CD4-positive, alpha-beta T cell treated with Interleukin-4 for 1 hour (primary cell): ENCODE measurements around the gene NTS.
A peak's percentile ranks its signal among the peaks of the same experiment; 100 is the strongest.

Source experiments
- DNase-seq, 2 donors: peaks; one replicate each; pipeline ENCODE4 v3.0.0-alpha.2; 2020 to 2022

Gene NTS, protein sequence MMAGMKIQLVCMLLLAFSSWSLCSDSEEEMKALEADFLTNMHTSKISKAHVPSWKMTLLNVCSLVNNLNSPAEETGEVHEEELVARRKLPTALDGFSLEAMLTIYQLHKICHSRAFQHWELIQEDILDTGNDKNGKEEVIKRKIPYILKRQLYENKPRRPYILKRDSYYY

DNA sequence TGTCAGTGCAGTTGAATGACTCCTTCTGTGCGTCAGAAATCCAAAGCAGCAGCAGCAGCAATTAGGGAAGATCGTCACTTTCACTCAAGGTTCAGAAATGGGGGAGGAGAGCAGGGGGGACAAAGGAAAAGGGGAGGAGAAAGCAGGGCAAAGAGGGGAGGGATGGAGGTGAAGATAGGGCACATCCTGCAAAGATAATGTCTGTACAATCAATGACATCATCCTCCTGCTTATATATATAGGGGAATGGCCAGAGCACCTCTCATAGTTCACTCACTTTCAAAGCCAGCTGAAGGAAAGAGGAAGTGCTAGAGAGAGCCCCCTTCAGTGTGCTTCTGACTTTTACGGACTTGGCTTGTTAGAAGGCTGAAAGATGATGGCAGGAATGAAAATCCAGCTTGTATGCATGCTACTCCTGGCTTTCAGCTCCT, at the start of gene NTS:
NTS (plus strand) TSS at position 265 of the 431 bp plus-strand sequence; CDS start at position 374, 109 bp downstream.
- DNase-seq: no peak

DNA sequence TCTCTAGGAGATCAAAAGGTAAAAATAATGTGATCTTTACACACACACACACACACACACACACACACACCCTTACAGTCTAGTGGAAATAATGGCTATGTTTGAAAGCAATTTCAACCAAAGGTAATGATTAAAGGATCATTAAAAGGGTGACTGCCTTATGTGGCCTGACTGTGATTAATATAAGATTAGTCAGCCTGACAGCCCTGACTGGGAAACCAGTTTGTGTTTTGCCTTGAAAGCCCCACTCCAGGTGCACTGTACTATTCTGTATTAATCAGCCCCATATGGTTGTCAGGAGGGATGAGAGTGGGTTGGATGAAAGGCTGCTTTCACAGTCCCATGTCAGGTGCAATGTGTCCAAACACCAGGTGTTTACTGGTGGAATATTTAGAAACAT, 48.3 kb upstream of the NTS start:
- DNase-seq: no peak

DNA sequence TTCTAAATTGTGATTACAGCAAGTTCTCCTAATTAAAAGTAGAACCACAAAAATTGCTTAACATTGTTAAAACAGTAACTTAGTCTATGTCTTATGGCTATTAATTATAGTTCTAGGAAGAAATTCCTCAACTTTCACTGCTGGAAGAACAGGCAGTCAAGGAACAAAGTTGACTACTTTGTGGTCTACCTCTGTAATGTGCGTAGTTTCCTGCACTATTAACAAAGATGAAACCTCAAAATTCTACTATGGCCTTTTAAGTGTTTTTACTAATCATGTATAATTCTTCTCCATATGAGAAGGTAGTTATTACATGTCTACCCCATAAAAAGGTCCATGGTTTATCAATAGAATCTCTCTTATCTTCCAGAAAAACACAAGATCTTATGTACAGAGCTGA, 45.5 kb upstream of the NTS start:
- no peak for DNase-seq

DNA sequence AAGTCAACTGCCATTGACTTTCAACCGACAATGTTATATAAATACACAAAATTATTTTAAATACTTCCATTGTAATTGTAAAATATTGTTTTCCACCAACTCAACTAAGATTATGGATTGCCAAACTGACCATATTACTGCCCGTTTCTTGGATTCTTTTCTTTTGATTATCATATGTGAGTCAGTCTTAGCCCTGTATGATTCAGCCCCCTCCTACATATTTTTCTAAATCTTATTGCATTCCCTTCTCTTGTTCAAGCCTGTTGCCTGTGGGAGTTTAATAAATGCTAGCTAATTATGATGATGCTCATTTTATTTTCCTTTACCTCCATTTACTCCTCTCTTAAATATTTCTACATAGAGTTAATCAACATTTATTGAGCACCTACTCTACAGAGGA, 44.7 kb upstream of the NTS start:
- no peak for DNase-seq

DNA sequence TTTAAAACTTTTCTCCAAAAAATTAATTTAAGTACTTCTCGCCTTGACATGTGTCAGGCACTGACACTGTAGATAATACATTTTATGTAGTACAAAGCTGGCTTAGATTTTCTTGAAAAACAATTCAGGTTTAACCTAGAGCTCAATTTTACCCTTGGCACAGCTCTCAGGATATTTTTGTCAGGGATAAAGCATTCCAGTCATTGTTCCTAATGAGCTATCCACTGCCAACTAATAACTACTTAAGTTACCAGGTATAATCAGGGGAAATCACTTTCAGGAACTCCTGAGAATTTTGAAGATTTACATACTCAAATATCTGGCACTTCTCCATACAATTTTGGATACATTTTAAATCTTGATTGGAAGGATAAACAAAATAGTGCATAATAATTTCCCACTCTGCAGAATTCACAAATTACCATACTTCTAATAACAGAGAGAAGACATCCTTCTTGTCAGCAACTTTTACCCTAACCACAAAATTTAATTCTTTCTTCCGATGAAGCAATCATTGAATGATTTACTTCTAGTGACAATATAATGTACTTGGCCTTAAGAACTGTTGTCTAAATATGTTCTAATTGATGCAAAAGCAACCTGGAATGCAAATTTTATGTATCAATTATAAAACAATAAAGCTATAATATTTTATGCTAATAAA, 42.6 kb upstream of the NTS start:
- DNase-seq: no peak

DNA sequence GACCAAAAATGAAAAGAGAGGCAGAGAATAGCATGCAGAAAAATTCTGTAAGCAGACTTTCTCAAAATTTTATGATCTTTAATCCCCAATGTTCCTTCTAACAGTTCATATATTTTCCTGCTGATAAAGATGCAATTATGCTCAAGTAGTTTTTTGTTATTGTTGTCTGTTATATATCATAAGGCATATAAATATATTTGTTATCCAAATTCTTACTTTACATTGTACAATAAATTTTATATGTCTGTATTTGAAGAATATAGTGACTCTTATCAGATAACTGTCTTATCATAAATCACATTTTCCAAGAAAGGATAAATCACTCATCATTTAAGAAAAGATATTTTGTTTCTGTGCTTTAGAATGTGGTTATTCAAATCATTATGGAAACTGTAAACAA, 40.5 kb upstream of the NTS start:
- no peak for DNase-seq

DNA sequence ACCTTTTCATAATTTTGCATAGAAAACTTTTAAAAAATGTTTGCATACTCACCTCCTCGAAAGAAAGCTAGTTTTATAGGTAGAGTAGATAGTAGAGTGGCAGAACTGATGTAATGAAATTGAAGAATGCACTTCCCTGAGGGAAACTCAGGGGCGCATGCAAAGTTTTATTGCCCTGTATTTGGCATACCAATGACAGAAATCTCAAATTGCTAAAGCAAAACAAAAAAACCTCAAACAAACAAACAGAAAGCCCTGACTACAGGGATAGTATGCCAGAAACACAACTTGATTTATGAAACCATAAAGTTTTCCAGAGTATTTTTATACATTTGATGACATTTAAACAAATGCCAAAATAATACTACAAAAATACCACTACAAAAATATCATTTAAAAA, 39.7 kb upstream of the NTS start:
- DNase-seq: no peak

DNA sequence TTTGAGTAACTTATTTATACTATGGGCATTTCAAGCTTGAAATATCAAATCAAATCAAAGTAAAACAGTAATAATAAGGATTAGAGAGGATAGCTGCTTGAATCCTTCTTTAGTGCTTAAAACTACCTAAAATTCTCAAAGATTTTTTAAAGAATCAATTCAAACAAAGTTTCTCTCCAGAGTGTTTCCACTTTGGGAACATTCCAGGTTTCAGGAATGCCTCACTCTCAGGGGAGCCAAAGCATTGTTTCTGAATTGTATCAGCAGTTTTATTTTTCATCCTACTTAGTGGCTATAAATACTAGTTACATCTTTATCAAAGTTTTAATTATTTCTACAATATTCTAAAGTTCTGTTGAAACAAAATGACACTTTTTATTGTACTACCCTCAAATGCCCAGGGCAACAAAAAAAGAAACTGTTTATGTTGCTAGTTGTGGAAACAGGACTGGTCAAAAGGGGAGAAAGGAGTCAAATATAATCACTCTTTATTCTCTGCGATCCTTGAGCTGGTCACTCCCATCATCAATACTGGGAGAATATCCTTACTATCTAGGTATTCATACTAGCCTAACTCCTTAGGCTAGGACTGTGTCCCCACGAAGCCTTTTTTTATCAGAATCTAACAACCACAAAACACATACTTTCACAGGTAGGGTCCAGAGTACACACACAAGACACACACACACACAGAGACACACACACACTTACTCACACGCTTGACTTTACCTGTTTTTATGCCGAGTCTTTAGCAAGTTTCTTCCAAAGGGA, 38.5 kb upstream of the NTS start:
- DNase-seq: no peak

DNA sequence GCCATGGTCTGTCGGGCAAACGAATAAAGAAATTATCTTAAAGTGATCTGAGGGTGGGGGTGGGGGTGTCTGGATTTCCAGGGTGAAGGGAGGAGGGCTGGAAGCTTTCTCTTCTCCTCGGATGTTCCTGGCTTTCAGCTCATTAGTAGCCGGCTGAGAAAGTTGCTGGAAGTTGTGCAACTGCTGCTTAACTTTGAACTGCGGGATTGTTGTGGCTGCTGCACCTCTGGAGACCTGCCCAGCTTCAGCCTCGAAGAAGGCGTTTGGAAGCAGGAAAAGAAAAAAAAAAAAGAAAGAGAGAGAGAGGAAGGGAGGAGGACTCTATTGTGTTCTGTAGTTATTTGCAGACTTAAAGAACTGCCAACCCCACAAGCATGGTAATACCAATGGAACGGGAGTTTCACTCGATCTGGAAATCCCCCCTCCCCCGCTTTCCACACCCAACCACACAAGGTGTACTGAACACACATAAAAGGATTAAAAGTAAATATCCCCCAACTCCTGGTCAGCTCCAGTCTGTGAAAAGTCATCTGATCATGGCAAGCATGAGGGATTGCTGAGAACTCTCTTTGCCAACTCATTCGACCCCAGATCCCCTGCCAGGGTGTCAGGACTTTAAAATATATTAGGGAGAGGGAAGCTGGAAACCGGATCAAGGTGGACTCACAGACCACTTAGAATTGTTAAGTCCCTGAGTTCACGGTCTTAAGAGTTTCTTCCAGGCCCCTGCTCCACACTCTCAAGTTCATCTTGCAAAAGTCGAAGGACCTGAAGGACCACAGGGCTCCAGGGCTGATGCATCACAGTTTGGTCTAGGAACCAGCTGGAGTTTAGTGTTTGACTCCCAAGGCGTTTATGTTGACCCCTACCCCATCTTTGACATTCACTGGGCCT, 37.7 kb upstream of the NTS start, which contains the start of gene RASSF9:
RASSF9 (minus strand) TSS at position 213 of the 894 bp plus-strand sequence; CDS start at position 5, 208 bp downstream.
- DNase-seq: no peak

DNA sequence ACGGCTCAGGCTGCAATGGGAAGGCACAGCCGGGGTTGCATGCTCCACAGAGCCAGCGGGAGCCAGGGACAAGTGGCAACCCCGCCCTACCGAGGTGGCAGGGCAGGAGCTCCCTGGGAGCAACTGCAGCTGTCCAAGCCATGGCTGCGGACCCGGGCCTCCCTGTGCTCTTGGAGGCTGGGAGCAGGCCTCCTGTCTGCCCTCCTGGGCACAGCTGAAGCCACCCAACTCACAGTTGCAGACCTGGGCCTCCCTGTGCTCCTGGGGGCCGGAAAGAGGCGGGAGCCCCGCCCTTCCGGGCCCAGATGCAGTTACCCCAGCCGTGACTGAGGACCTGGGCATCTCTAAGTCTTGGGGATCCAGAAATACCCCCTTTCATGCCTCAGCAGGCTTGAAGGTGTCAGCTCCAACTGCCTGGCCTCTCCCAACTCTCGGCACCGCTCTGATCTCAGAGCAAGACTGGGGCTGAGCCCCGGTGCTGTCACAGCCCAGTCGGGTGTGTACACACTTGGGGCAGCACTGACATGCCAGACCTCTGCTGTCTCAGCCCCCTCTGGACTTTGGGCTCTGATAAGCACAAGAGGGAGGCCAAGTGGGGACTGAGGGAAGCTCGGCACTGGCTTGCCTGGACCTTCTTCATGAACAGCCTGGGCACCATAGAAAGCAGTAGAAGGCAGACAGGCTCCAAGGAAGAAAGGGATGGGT, 30.3 kb upstream of the NTS start:
- DNase-seq: no peak

DNA sequence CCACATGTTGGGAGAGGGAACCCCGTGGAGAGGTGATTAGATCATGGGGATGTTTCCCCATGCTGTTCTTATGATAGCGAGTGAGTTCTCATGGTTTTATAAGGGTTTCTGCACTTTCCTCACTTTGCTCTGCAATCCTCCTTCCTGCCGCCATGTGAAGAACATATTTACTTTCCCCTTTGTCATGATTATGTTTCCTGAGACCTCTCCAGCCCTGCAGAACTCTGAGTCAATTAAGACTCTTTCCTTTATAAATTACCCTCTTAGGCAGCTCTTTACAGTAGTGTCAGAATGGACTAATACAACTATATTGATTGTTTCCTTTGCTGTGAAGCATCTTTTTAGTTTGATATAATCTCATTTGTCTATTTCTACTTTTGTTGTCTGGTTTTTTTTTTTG, 24.8 kb upstream of the NTS start:
- no peak for DNase-seq

DNA sequence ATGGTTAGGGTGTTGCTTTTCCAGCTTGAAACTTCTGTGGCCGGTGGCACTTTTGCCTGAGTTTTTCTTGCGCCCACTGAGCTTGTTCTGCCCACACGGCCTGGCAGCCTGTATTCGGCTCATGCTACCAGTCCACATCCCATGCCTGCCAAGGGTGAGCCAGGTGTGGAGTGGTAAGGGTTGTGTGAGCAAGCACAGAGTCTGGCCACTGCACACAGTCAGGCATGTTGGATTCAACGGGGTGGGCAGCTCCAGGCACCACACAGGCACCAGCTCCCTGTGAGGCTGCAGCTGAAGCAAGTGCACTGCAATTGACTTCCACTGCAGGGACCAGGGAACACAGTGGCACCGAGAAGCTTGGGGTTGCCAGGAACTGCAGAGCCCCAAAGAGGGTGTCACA, 18.8 kb upstream of the NTS start:
- no peak for DNase-seq

DNA sequence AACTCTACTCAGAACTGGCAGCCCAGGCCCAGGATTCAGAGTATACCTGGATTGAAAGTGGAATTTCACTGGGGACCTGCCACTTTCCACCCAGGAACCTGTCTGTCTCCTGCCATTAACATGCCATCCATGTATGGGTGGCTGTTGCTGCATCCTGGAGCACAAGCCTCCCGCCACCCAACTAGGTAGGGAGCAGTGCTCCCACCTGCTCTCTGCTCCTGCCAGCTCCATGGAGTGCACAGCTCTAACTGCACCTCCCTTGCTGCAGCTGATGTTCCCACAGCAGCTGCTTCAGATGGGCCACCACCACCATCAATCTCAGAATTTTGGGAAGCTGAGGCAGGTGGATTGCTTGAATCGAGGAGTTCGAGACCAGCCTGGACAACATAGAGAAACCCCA, 17.1 kb upstream of the NTS start:
- no peak for DNase-seq

DNA sequence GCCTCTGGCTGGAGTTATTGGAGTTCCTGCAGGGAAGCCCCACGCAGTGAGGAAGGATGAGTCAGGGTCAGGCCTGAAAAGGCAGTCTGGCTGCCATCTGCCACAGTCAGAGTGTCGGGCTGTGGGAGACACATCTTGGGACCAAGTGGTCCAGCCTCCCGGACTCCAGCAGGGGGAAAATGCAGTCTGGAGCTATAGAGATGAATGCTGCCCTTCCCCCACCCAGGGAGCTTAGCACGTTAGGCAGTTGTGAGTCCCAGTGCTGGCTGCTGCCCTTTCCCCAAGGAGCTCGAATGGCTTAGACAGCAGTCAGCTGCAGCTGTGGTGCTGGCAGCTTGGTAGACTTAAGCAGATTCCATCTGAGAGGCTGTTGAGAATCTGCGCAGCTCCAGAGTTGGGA, 8.2 kb upstream of the NTS start:
- no peak for DNase-seq

DNA sequence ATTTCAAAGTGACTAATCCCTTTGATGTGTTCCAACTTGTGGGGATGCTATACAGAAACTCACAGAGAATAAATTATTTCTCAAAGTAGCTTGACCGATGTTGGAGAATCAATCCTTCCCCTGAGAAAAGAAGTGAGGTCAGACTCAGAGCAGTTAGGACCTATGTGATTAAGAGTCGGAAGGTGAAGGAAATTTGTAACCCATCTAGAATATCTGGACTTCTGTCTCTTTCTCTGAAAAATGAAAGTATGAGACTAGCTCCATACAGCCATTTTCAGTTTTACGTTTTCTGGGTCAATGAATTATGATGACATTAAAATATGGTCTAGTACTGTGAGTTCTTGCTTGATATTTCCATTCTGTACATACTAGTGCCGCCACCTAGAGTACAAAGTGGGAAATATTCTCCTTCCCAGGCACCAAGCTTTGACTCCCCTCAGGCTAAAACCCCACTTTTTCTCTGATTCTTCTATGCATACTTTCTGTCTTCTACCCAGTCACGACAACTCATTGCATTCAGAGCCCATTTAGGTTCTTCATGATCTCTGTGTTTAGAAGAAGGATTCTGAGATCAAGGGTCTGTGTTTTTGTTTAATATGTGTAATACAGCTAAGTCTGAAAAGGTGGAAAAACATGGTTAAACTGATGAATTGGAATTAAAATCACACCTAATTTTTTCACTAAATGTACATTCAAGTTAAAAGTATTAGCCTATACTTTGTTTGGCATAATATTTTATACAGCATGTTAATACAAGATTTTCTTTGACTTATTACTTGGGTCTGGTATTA, 6.9 kb upstream of the NTS start:
- peak in 1 of 2 donors; percentile 9 for DNase-seq

DNA sequence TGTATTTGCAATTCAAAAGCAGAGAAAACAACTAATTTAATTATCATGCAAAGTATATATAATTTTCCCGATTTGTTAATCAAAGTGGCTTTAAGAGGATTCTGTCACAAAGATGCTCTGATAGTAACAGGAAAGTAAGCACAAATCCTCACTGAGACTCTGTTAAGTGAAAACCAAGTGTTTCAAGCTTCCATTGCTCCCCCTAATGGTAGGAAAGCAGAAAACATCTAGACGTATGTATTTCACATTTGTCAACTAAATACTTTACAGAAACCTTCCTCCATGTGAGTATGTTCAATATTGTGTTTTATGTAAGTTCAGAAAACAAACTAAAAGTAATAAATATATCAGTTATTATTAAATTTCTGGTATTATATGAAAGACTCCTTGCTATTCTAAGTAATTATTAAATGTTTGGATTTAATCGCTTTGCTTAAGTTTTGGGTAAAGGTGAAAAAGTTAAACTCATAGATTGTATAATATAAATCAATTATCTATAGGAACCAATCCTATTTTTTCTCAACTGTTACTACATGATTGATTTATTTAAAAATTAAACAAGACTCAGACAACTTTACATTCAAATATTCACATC, 1.5 kb upstream of the NTS start:
- peak in 1 of 2 donors; percentile 30 for DNase-seq

DNA sequence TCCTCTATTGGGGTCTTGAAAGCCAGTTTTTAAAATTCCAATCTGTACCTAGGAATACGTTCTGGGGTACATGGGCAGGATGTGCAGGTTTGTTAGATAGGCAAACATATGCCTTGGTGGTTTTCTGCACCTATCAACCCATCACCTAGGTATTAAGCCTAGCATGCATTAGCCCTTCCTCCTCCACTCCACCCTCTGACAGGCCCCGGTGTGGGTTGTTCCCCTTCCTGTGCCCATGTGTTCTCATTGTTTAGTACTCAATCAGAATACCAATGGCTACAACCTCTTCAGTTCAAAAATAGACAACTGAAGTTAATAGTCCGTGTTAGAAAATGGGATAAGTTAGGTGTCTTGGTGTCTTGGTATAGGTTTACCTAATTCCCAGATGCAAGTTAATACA, 3.4 kb downstream of the NTS start:
- no peak for DNase-seq

DNA sequence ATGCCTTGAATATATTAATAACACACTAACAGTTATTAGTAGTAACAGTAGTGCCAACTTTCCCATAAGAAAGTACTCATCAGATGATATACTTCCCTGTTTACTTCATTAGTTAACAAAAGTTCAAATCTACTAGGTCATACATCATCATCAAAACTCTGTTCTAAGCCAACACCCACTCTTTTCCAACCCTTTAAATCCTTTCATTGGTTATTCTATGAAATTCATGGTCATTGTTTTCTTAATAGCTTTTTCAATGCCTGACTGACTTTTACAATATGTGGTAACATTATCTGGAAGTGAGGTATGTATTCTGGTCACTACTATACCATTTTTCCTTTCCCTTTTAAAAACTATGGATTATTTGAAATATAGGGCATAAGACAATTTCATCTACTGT, 9.7 kb downstream of the NTS start:
- no peak for DNase-seq

DNA sequence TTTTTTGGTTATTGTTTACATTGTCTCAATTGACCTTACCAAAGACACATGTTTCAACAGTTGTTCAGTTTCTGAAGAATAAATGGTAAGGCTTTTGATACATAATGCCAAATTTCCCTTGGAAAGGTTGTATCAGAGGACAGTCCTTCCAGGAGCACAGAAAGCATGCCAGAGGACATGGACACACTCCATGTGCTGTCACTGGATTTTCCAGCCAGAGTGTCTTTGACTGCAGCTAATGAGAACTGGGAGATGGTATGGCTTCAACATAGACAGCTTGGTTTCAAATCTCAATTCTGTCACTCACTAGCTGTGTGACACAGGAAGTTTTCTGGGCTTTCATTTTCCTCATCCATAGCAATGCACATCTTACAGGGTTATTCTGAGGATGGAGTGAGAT, 20.6 kb downstream of the NTS start:
- DNase-seq: no peak

DNA sequence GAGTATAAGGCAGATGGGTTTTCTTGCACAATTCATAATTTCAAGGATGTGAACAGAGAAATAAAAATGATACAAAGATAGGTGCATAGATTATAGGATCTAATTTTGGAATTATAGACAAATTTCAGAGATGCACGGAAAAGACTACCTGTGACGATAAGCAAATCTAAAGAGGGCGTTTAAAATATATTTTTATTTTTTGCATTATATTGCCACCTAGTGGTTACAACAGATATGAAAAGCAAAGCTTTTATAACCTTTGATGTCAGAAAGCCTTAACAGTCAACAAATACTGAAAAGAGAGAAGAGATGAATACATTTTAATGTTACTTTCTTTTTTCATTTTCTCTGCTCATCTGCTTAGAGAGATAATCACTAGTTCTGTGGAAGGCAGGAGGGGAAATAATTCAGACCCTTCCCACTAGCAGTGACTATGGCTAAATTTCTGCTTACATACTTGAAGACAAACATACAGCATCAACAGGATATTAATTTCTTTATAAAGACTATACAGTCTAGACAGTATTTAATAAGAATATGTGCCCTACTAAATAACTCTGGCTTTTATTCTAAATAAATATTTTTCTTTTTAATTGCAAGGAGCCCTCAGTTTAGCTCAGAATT, 46.3 kb downstream of the NTS start:
- peak in 1 of 2 donors; percentile 5 for DNase-seq
